CD14-positive monocyte (primary cell): ENCODE data around the gene HMOX2. TPM values are rescaled to one million over a fixed set of nuclear protein-coding genes. Genes with fewer than 3 reads are reported as not detected.

Experiments
- DNase-seq, 3 donors: peaks; one replicate each; pipeline ENCODE4 v3.0.0-alpha.2; 2011 to 2022
- H2AFZ ChIP-seq: 2 replicates; pipeline ENCODE4 v1.6.0; 2012; ENCODE audit warnings: mild to moderate bottlenecking, low read depth, low read length, inconsistent platforms; ENCODE audit not compliant: insufficient read depth, poor library complexity, severe bottlenecking
- H3K27ac ChIP-seq, 2 donors: 1 replicate in 1 of 2; 2 replicates in 1 of 2; pipeline ENCODE4 v1.5.1; 2012 to 2013; ENCODE audit warnings: low read length in 2 of 2, control low read depth in 1 of 2, inconsistent platforms in 1 of 2, low read depth in 1 of 2, mild to moderate bottlenecking in 1 of 2
- H3K27me3 ChIP-seq, 2 donors: one replicate each; pipeline versions ENCODE4 v1.6.0 to v1.6.1; 2011 to 2013; ENCODE audit warnings: low read length in 2 of 2; ENCODE audit not compliant: control insufficient read depth in 2 of 2, insufficient read depth in 2 of 2
- H3K36me3 ChIP-seq, 2 donors: replicated peaks in 1 of 2; 1 replicate in 1 of 2; 2 replicates in 1 of 2; pipeline versions ENCODE4 v1.5.1 to v1.6.1; 2012 to 2013; ENCODE audit warnings: low read length in 2 of 2, control low read depth in 1 of 2, inconsistent platforms in 1 of 2, mild to moderate bottlenecking in 1 of 2; ENCODE audit not compliant: insufficient read depth in 2 of 2, control insufficient read depth in 1 of 2
- H3K4me1 ChIP-seq, 2 donors: 1 replicate in 1 of 2; 2 replicates in 1 of 2; pipeline versions ENCODE4 v1.5.1 to v1.6.1; 2012 to 2013; ENCODE audit warnings: low read length in 2 of 2, control low read depth in 1 of 2, inconsistent platforms in 1 of 2, mild to moderate bottlenecking in 1 of 2, moderate library complexity in 1 of 2; ENCODE audit not compliant: insufficient read depth in 2 of 2, control insufficient read depth in 1 of 2
- H3K4me2 ChIP-seq: replicated peaks from 2 replicates; pipeline ENCODE3; 2012; ENCODE audit warnings: low read length, moderate library complexity, mild to moderate bottlenecking; ENCODE audit not compliant: poor library complexity, severe bottlenecking; ENCODE audit errors: extremely low read depth
- H3K4me3 ChIP-seq, 3 experiments: fragments of 200-600 bp in 1 of 3; sonication (generic) in 1 of 3; replicated peaks in 1 of 3; 1 replicate in 2 of 3; 2 replicates in 1 of 3; pipeline ENCODE4 v1.5.1; 2011 to 2013; ENCODE audit warnings: low read length in 3 of 3, mild to moderate bottlenecking in 3 of 3, control low read depth in 2 of 3, low read depth in 2 of 3, inconsistent platforms in 1 of 3, moderate library complexity in 1 of 3
- H3K79me2 ChIP-seq: 2 replicates; pipeline ENCODE4 v1.6.0; 2012; ENCODE audit warnings: mild to moderate bottlenecking, control low read depth, inconsistent platforms, low read length, moderate library complexity; ENCODE audit not compliant: insufficient read depth
- H3K9ac ChIP-seq: 2 replicates; pipeline ENCODE4 v1.6.0; 2017; ENCODE audit warnings: low read length, mild to moderate bottlenecking; ENCODE audit not compliant: insufficient read depth, poor library complexity, severe bottlenecking
- H3K9me3 ChIP-seq, 2 donors: replicated peaks in 1 of 2; 1 replicate in 1 of 2; 2 replicates in 1 of 2; pipeline versions ENCODE4 v1.5.1 to v1.6.1; 2012 to 2013; ENCODE audit warnings: low read length in 2 of 2, control low read depth in 1 of 2; ENCODE audit not compliant: control insufficient read depth in 1 of 2, insufficient read depth in 1 of 2
- H4K20me1 ChIP-seq: 2 replicates; pipeline ENCODE4 v1.6.0; 2012; ENCODE audit warnings: mild to moderate bottlenecking, low read length, control low read depth, moderate library complexity; ENCODE audit not compliant: insufficient read depth
- H3K27ac Mint-ChIP-seq, 7 donors: one replicate each; pipeline ENCODE4 v1.8.0; 2020; ENCODE audit warnings: mild to moderate bottlenecking in 7 of 7, mixed read lengths in 7 of 7, moderate library complexity in 6 of 7, inconsistent platforms in 2 of 7
- H3K27me3 Mint-ChIP-seq, 3 donors: one replicate each; pipeline ENCODE4 v1.8.0; 2021 to 2022; ENCODE audit warnings: low read depth in 3 of 3, mild to moderate bottlenecking in 3 of 3, mixed read lengths in 3 of 3, moderate library complexity in 3 of 3, inconsistent platforms in 1 of 3
- H3K36me3 Mint-ChIP-seq, 2 donors: one replicate each; pipeline ENCODE4 v1.8.0; 2020; ENCODE audit warnings: mixed read lengths in 2 of 2, inconsistent platforms in 1 of 2, mild to moderate bottlenecking in 1 of 2
- H3K4me1 Mint-ChIP-seq: one replicate; pipeline ENCODE4 v1.8.0; 2020; ENCODE audit warnings: mild to moderate bottlenecking, mixed read lengths
- H3K4me3 Mint-ChIP-seq, 2 donors: one replicate each; pipeline ENCODE4 v1.8.0; 2020; ENCODE audit warnings: mild to moderate bottlenecking in 2 of 2, mixed read lengths in 2 of 2, moderate library complexity in 1 of 2
- H3K9me3 Mint-ChIP-seq, 7 donors: one replicate each; pipeline ENCODE4 v1.8.0; 2020 to 2022; ENCODE audit warnings: mixed read lengths in 7 of 7, mild to moderate bottlenecking in 6 of 7, moderate library complexity in 6 of 7, inconsistent platforms in 2 of 7
- CTCF ChIP-seq: fragments of 200-600 bp; IDR thresholded peaks from one replicate; pipeline ENCODE4 v1.8.0; 2022; ENCODE audit warnings: antibody characterized with exemption, mild to moderate bottlenecking
- WGBS: methylation state at CpG from one replicate; pipeline ENCODE4 v1.1.5; 2013; ENCODE audit warnings: missing lambda C conversion rate; ENCODE audit not compliant: insufficient coverage; 5-methylcytosine and 5-hydroxymethylcytosine counted together
- intact Hi-C, 2 donors: fragments of 100-400 bp; cut with micrococcal nuclease; formaldehyde crosslinking; loops; one replicate each; pipeline versions ENCODE4 v1.15.0 to v1.15.1; 2023
- polyA plus RNA-seq, 3 donors: library from polyadenylated mRNA; depleted of rRNA in 1 of 3; unstranded in 2 of 3; stranded (reverse) in 1 of 3; fragments of 300-500 nt in 2 of 3; fragments of >200 nt in 1 of 3; fragmentation: Illumina TruSeq in 2 of 3; gene quantifications; 1 replicate in 2 of 3; 2 replicates in 1 of 3; pipeline ENCODE4 v1.2.3, GENCODE V29; 2012 to 2021

The HMOX2 gene
- polyA plus RNA-seq, 3 donors: 21.7 to 33.2 (median 25.0) TPM

GRCh38 chr16:4495766-4496165 lies 19.6 kb downstream of the HMOX2 start:
- no peaks in the 10 kb centered on the region for H3K9me3 ChIP-seq
- H3K79me2 ChIP-seq: peaks cover 36% of the 10 kb centered on the region
- H3K27me3 ChIP-seq: no peaks in the 10 kb centered on the region
- H3K4me2 ChIP-seq: no peak overlapping the region
- no peak for DNase-seq
- intact Hi-C loops: no loop called here
- Mint-ChIP-seq H3K4me3 (no peak overlapping the region), H3K27ac (peak overlapping the region in 1 of 7 donors; percentile 50), H3K9me3 (no peaks in the 10 kb centered on the region), H3K27me3 (no peaks in the 10 kb centered on the region), H3K36me3 (peaks cover 38 to 41% of the 10 kb centered on the region in 2 donors), H3K4me1 (peaks cover 1% of the 10 kb centered on the region)
- no peak for TF ChIP-seq CTCF
- H2AFZ ChIP-seq: no peak overlapping the region
- H3K4me1 ChIP-seq: no peaks in the 10 kb centered on the region
- peaks cover 12 to 43% of the 10 kb centered on the region in 2 donors for H3K36me3 ChIP-seq
- H3K4me3 ChIP-seq: no peak overlapping the region
- no CpG with 5 or more reads among the region's 2 CpGs for WGBS
- no peak overlapping the region for H3K9ac ChIP-seq
- peaks cover 31% of the 10 kb centered on the region for H4K20me1 ChIP-seq
- H3K27ac ChIP-seq: no peak overlapping the region

- H3K9ac ChIP-seq: no peak overlapping the region
- H3K27ac ChIP-seq: no peak overlapping the region
- Mint-ChIP-seq H3K4me3 (no peak overlapping the region), H3K36me3 (peaks cover 35 to 36% of the 10 kb centered on the region in 2 donors), H3K9me3 (no peaks in the 10 kb centered on the region), H3K27ac (peak overlapping the region in 1 of 7 donors; percentile 52), H3K27me3 (no peaks in the 10 kb centered on the region), H3K4me1 (peaks cover 4% of the 10 kb centered on the region)
- no peak for TF ChIP-seq CTCF
- H3K36me3 ChIP-seq: peaks cover 12 to 38% of the 10 kb centered on the region in 2 donors
- intact Hi-C loops: no loop called here
- peaks cover 31% of the 10 kb centered on the region for H3K79me2 ChIP-seq
- H3K4me2 ChIP-seq: no peak overlapping the region
- H3K4me3 ChIP-seq: no peak overlapping the region
- H2AFZ ChIP-seq: no peak overlapping the region
- no peaks in the 10 kb centered on the region for H3K4me1 ChIP-seq
- peaks cover 30% of the 10 kb centered on the region for H4K20me1 ChIP-seq
- H3K9me3 ChIP-seq: no peaks in the 10 kb centered on the region
- no peak for DNase-seq
- no peaks in the 10 kb centered on the region for H3K27me3 ChIP-seq
- WGBS: 100% methylated on average over 3 of the region's 4 CpGs
Measured at GRCh38 chr16:4496305-4496704, 20.1 kb downstream of the HMOX2 start.
